K562 (cell line): Measurements from ENCODE around the gene DNAJC9. TPM values are rescaled to one million over a fixed set of nuclear protein-coding genes. Genes with fewer than 3 reads are reported as not detected.

Experiments used
- ATAC-seq: fragments of 200-7000 bp; cut with Tn5 transposase; 3 replicates; pipeline ENCODE4 v1.9.1; 2020; ENCODE audit warnings: moderate library complexity
- BruUV-seq: library from RNA; stranded (reverse); fragments of 400-500 nt; replicated peaks from 2 replicates; lab custom pipeline; 2021; lab: Mats Ljungman, UMichigan
- CTCF ChIA-PET: fragments of 300-600 bp; formaldehyde crosslinking; extraction: SDS; loops from one replicate; lab custom pipeline; 2021; ENCODE audit warnings: low intra/inter-chr PET ratio; lab: Yijun Ruan, JAX
- POLR2A ChIA-PET: fragments of 300-600, 350-650 bp; sonication (Branson Sonifier 250); formaldehyde crosslinking; extraction: SDS; loops from one replicate; lab custom pipeline; 2021; ENCODE audit warnings: antibody characterized with exemption, inconsistent platforms; lab: Yijun Ruan, JAX
- DNase-seq, 4 experiments: peaks; one replicate each; pipeline versions ENCODE4 v3.0.0 to v3.0.0-alpha.2; 2011 to 2018; ENCODE audit warnings: low spot score in 3 of 4, mixed read lengths in 3 of 4; ENCODE audit errors: extremely low read depth in 1 of 4
- FAIRE-seq: peaks from 2 replicates; lab custom pipeline; 2011; peaks lifted over from hg19 to GRCh38; lab: Jason Lieb, UNC
- H2AFZ ChIP-seq: 2 replicates; pipeline ENCODE4 v1.6.0; 2011; ENCODE audit warnings: low read depth, low read length, control low read depth, inconsistent platforms
- H3K27ac ChIP-seq: fragments of 200-600 bp; 3 replicates; pipeline ENCODE4 v1.8.0; 2011; ENCODE audit warnings: low read depth, mild to moderate bottlenecking, control low read depth, inconsistent platforms, low read length, moderate library complexity, mixed read lengths; ENCODE audit errors: extremely low read depth
- H3K27me3 ChIP-seq, 2 experiments: fragments of 300-600 bp in 1 of 2; 2 replicates in 1 of 2; 3 replicates in 1 of 2; pipeline versions ENCODE4 v1.6.0 to v1.8.0; 2011; ENCODE audit warnings: inconsistent platforms in 2 of 2, low read length in 2 of 2, mild to moderate bottlenecking in 1 of 2, mixed read lengths in 1 of 2, moderate library complexity in 1 of 2; ENCODE audit not compliant: control insufficient read depth in 2 of 2, insufficient read depth in 2 of 2
- H3K36me3 ChIP-seq: fragments of 300-600 bp; 3 replicates; pipeline ENCODE4 v1.8.0; 2011; ENCODE audit warnings: mild to moderate bottlenecking, low read length, inconsistent platforms; ENCODE audit not compliant: control insufficient read depth, insufficient read depth
- H3K4me1 ChIP-seq, 2 experiments: fragments of 200-600 bp in 1 of 2; replicated peaks in 1 of 2; 2 replicates in 1 of 2; 3 replicates in 1 of 2; pipeline versions ENCODE4 v1.5.1 to v1.8.0; 2011; ENCODE audit warnings: inconsistent platforms in 2 of 2, low read length in 2 of 2, mild to moderate bottlenecking in 1 of 2, mixed read lengths in 1 of 2, moderate library complexity in 1 of 2; ENCODE audit not compliant: control insufficient read depth in 2 of 2, insufficient read depth in 2 of 2
- H3K4me2 ChIP-seq: 2 replicates; pipeline ENCODE4 v1.6.1; 2011; ENCODE audit warnings: low read length, control low read depth, inconsistent platforms, mixed read lengths; ENCODE audit not compliant: insufficient read depth
- H3K4me3 ChIP-seq: fragments of 200-600 bp; sonication (generic), shearing (Covaris generic); 2 replicates; pipeline ENCODE4 v1.5.1; 2016; ENCODE audit warnings: control low read depth, inconsistent platforms
- H3K79me2 ChIP-seq: fragments of 200-600 bp; 3 replicates; pipeline ENCODE4 v1.8.0; 2011; ENCODE audit warnings: low read length, inconsistent platforms; ENCODE audit not compliant: control insufficient read depth, insufficient read depth
- H3K9ac ChIP-seq, 2 experiments: 2 replicates each; pipeline versions ENCODE4 v1.6.0 to v1.6.1; 2011; ENCODE audit warnings: low read depth in 2 of 2, low read length in 2 of 2, control low read depth in 1 of 2, inconsistent platforms in 1 of 2, mild to moderate bottlenecking in 1 of 2, mixed read lengths in 1 of 2; ENCODE audit not compliant: insufficient read depth in 1 of 2
- H3K9me1 ChIP-seq: one replicate; pipeline ENCODE4 v1.6.0; 2011; ENCODE audit warnings: inconsistent platforms, mild to moderate bottlenecking, low read length, moderate library complexity; ENCODE audit not compliant: control insufficient read depth, insufficient read depth
- H3K9me3 ChIP-seq: replicated peaks from 2 replicates; pipeline ENCODE4 v1.5.1; 2011; ENCODE audit warnings: low read depth, low read length, inconsistent platforms; ENCODE audit not compliant: control insufficient read depth, insufficient read depth
- H4K20me1 ChIP-seq: replicated peaks from 2 replicates; pipeline ENCODE4 v1.6.1; 2011; ENCODE audit warnings: low read length, inconsistent platforms, mixed read lengths; ENCODE audit not compliant: control insufficient read depth, insufficient read depth
- ATF7 ChIP-seq: fragments of 450-650 bp; IDR thresholded peaks from 2 replicates; pipeline ENCODE4 v1.7.1; 2014; ENCODE audit warnings: mild to moderate bottlenecking, moderate library complexity
- C11orf30 ChIP-seq: fragments of 450-650 bp; IDR thresholded peaks from 2 replicates; pipeline ENCODE4 v1.6.1; 2016; ENCODE audit warnings: low read depth, mild to moderate bottlenecking
- JUND ChIP-seq, 2 experiments: IDR thresholded peaks; 2 replicates in 1 of 2; 3 replicates in 1 of 2; pipeline ENCODE4 v1.6.1; 2011; ENCODE audit warnings: borderline replicate concordance in 2 of 2, low read depth in 2 of 2, low read length in 2 of 2, improper control_type of control experiment in 1 of 2, missing biosample characterization in 1 of 2, missing genetic modification characterization in 1 of 2, missing genetic modification reagents in 1 of 2
- NFATC3 ChIP-seq: fragments of 450-650 bp; IDR thresholded peaks from 2 replicates; pipeline ENCODE4 v1.6.1; 2017; ENCODE audit warnings: mild to moderate bottlenecking
- NR2C1 ChIP-seq, 2 experiments: fragments of 450-650 bp; IDR thresholded peaks; 2 replicates each; pipeline ENCODE4 v1.6.1; 2017; ENCODE audit warnings: mild to moderate bottlenecking in 2 of 2, antibody characterized with exemption in 1 of 2, inconsistent platforms in 1 of 2, missing compliant biosample characterization in 1 of 2, missing genetic modification characterization in 1 of 2
- RCOR1 ChIP-seq, 2 experiments: IDR thresholded peaks; 2 replicates each; pipeline ENCODE4 v1.6.1; 2012; ENCODE audit warnings: low read depth in 2 of 2, low read length in 2 of 2, borderline replicate concordance in 1 of 2, improper control_type of control experiment in 1 of 2
- SAP30 ChIP-seq: fragments of 200-600 bp; sonication (generic); IDR thresholded peaks from 2 replicates; pipeline ENCODE4 v1.6.1; 2012; ENCODE audit warnings: borderline replicate concordance, low read depth, mild to moderate bottlenecking, moderate library complexity, low read length, control low read depth, inconsistent platforms; ENCODE audit not compliant: insufficient read depth, poor library complexity, severe bottlenecking
- SMAD4 ChIP-seq: fragments of 250-450 bp; sonication (Bioruptor Pico); conservative IDR thresholded peaks from 2 replicates; pipeline ENCODE4 v1.8.0; 2021; ENCODE audit warnings: inconsistent platforms, mild to moderate bottlenecking, moderate library complexity
- SPI1 ChIP-seq: IDR thresholded peaks from 2 replicates; pipeline ENCODE4 v1.6.1; 2011; ENCODE audit warnings: low read depth, low read length, control low read depth, borderline replicate concordance
- TAF7 ChIP-seq: fragments of 450-650 bp; IDR thresholded peaks from 2 replicates; pipeline ENCODE4 v1.6.1; 2016; ENCODE audit warnings: missing genetic modification characterization, missing compliant biosample characterization
- ZFPM2 ChIP-seq: fragments of 250-450 bp; sonication (Bioruptor Pico); IDR thresholded peaks from 2 replicates; pipeline ENCODE4 v1.5.1; 2022; ENCODE audit warnings: mild to moderate bottlenecking
- ZNF175 ChIP-seq: fragments of 200-800 bp; sonication (Bioruptor generic); IDR thresholded peaks from 2 replicates; pipeline ENCODE4 v1.6.1; 2016; ENCODE audit warnings: low read depth, mild to moderate bottlenecking, missing genetic modification characterization, missing compliant biosample characterization
- ZNF311 ChIP-seq: fragments of 250-450 bp; sonication (Bioruptor Pico); IDR thresholded peaks from 2 replicates; pipeline ENCODE4 v1.4.0; 2020; ENCODE audit warnings: mild to moderate bottlenecking, moderate library complexity
- ZNF79 ChIP-seq: fragments of 250-450 bp; sonication (Bioruptor Pico); IDR thresholded peaks from 2 replicates; pipeline ENCODE4 v1.4.0; 2020; ENCODE audit warnings: low read depth, mild to moderate bottlenecking, moderate library complexity
- ZZZ3 ChIP-seq: fragments of 450-650 bp; IDR thresholded peaks from 2 replicates; pipeline ENCODE4 v1.6.1; 2016; ENCODE audit warnings: antibody characterized with exemption, mild to moderate bottlenecking, moderate library complexity
- WGBS: fragments of 100-300 bp; shearing (Covaris generic); methylation state at CpG from one replicate; pipeline ENCODE4 v1.1.6; 2016; ENCODE audit warnings: low coverage, mixed read lengths; ENCODE audit not compliant: insufficient coverage; ENCODE audit errors: missing lambda C conversion rate; 5-methylcytosine and 5-hydroxymethylcytosine counted together
- in situ Hi-C: fragments of 300-500 bp; cut with MboI; formaldehyde crosslinking; loops from 4 replicates; pipeline ENCODE4 v1.15.0; 2018; ENCODE audit warnings: inconsistent platforms, mixed read lengths
- intact Hi-C: fragments of 100-400 bp; cut with micrococcal nuclease; formaldehyde crosslinking; loops from 2 replicates; pipeline ENCODE4 v1.14.2; 2022
- polyA plus RNA-seq, 8 experiments: library from polyadenylated mRNA; depleted of rRNA in 4 of 8; stranded (reverse) in 5 of 8; unstranded in 3 of 8; fragments of >200 nt; fragmentation: Nextera tagmentation in 2 of 8; fragmentation: Illumina TruSeq in 1 of 8; extraction: Ambion mirVana in 2 of 8; extraction: Trizol in 1 of 8; gene quantifications; 2 replicates each; pipeline versions ENCODE4 v1.2.1 to v1.2.3, GENCODE V29; 2011 to 2014; ENCODE audit warnings: inconsistent platforms in 1 of 8, missing spikeins in 1 of 8
- total RNA-seq, 7 experiments: library from RNA; depleted of rRNA in 6 of 7; stranded (reverse); fragments of >200 nt in 6 of 7; fragmentation: Illumina TruSeq in 2 of 7; extraction: Trizol in 2 of 7; gene quantifications; 2 replicates each; pipeline versions ENCODE4 v1.2.1 to v1.2.3, GENCODE V29; 2011 to 2021; ENCODE audit warnings: low replicate concordance in 1 of 7
- TF ChIP-seq, protein P1 (sequence below): fragments of 450-650 bp; IDR thresholded peaks from 2 replicates; pipeline ENCODE4 v1.6.1; 2016; ENCODE audit warnings: low read depth, mild to moderate bottlenecking, moderate library complexity
- TF ChIP-seq, protein P2 (sequence below), 3 experiments: fragments of 200-800 bp in 1 of 3; sonication (Bioruptor generic) in 1 of 3; sonication (generic) in 1 of 3; formaldehyde crosslinking in 1 of 3; IDR thresholded peaks; 2 replicates each; pipeline versions ENCODE4 v1.6.1 to v1.8.0; 2016 to 2022; ENCODE audit warnings: mild to moderate bottlenecking in 2 of 3, missing compliant biosample characterization in 2 of 3, missing genetic modification characterization in 2 of 3, missing genetic modification reagents in 1 of 3

The DNAJC9 gene
- total and polyA plus RNA-seq, 9 of the 15 experiments (the other 6 are each of a cell fraction or from before 2014, with no cell fraction given) = 66.7 to 133 (median 102) TPM

DNA sequence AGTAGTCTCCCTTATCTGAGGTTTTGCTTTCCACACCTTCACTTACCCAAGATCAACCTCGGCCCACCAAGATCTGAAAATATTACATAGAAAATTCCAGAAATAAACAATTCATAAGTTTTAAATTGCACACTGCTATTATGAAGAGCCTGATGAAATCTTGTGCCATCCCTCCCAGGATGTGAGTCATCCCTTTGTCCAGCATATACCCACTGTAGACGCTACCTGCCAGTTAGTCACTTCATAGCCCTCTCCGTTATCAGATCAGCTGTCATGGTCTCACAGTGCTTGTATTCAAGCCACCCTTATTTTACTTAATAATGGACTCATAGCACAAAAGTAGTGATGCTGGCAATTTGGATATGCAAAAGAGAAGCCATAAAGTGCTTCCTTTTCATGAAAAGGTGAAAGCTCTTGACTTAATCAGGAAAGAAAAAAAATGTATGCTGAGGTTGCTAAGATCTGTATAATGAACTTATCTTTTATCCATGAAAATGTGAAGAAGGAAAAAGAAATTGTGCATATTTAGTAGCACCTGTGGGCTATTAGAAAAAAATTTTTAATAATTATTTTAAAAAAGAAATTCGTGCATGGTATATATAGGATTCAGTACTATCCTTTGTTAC lies 15.2 kb upstream of the DNAJC9 start (continued):
- TF ChIP-seq, protein P1, sequence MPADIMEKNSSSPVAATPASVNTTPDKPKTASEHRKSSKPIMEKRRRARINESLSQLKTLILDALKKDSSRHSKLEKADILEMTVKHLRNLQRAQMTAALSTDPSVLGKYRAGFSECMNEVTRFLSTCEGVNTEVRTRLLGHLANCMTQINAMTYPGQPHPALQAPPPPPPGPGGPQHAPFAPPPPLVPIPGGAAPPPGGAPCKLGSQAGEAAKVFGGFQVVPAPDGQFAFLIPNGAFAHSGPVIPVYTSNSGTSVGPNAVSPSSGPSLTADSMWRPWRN = 0 out of 2 replicates have a peak, but pooled peaks have one; percentile 31
- TF ChIP-seq C11orf30 (no peak), ATF7 (peak; percentile 83), RCOR1 (IDR thresholded peaks at IDR 0.05; ENCODE audit: borderline replicate concordance in 1 of 2, low read depth in 2 of 2, low read length in 2 of 2) (peak in 1 of 2 experiments; percentile 21; a peak in 1 of 4 replicates), SAP30 (no peak), ZZZ3 (no peak)

- ATAC-seq (no peak), FAIRE-seq (no peak)
- WGBS = 84% methylated on average over 9 of the region's 9 CpGs
- TF ChIP-seq ZNF311 (CRISPR knock-in tag) = 0 out of 2 replicates have a peak, but pooled peaks have one; percentile 62
- no peak for TF ChIP-seq NFATC3
- TF ChIP-seq SMAD4 = peak; percentile 63
- no peak for TF ChIP-seq SPI1
- 0 out of 2 replicates have a peak, but pooled peaks have one; percentile 14 for TF ChIP-seq ZNF79 (CRISPR knock-in tag)
- no peak for TF ChIP-seq ZFPM2
- TF ChIP-seq, protein P2, sequence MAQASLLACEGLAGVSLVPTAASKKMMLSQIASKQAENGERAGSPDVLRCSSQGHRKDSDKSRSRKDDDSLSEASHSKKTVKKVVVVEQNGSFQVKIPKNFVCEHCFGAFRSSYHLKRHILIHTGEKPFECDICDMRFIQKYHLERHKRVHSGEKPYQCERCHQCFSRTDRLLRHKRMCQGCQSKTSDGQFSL (CRISPR knock-in tag; IDR thresholded peaks at IDR 0.05) = no peak
- TF ChIP-seq, protein P2 (tag; IDR thresholded peaks at IDR 0.05) = 0 out of 4 replicates have a peak, but pooled peaks of 1 of the 2 experiments have one; percentile 34
- peak; percentile 59 for TF ChIP-seq ZNF175 (CRISPR knock-in tag)
- TF ChIP-seq JUND (IDR thresholded peaks at IDR 0.05; ENCODE audit: borderline replicate concordance, low read depth, low read length) = no peak
- TF ChIP-seq JUND (tag; IDR thresholded peaks at IDR 0.05; ENCODE audit: borderline replicate concordance, low read depth, low read length) = no peak
- TF ChIP-seq TAF7 (tag) = no peak
- TF ChIP-seq NR2C1 (IDR thresholded peaks at IDR 0.05) = no peak
- peak; percentile 50; the same call in 1 of the 2 replicates for TF ChIP-seq NR2C1 (tag; IDR thresholded peaks at IDR 0.05)
Measured at GRCh38 chr10:73261362-73261995, 14.4 kb upstream of the DNAJC9 start.

More at GRCh38 chr10:73261362-73261995, 14.4 kb upstream of the DNAJC9 start:
- Histone ChIP-seq H3K27ac (peak overlapping the region; percentile 59; the same call in 2 of the 3 replicates), H3K79me2 (no peaks in the 10 kb centered on the region), H3K27me3 (no peaks in the 10 kb centered on the region), H2AFZ (no peak overlapping the region), H3K9me3 (peaks cover 10% of the 10 kb centered on the region; the same call in 1 of the 2 replicates), H3K4me1 (peaks cover 0 to 7% of the 10 kb centered on the region in 2 experiments; a peak in 2 of 5 replicates), H3K4me3 (no peak overlapping the region), H3K9ac (no peak overlapping the region), H3K36me3 (no peaks in the 10 kb centered on the region), H4K20me1 (no peaks in the 10 kb centered on the region), H3K4me2 (no peak overlapping the region), H3K9me1 (no peaks in the 10 kb centered on the region)
- no peak for DNase-seq
- ChIA-PET CTCF (no interaction called here), POLR2A (interaction anchor here (0.8 to 4.1 kb wide), 2 partner anchors 9 to 14 kb away, joined by 3 to 26 read pairs; partner anchors contain the start of genes DNAJC9 and MRPS16)
- BruUV-seq = no TSS peak
- intact Hi-C loops = no loop called here
- in situ Hi-C loops = no loop called here
